Testis (tissue), 3 donors: ENCODE results near the gene HPS5. TPM values are rescaled to one million over a fixed set of nuclear protein-coding genes. Genes with fewer than 3 reads are reported as not detected.
"Not testable (repeated sequence)": the region's sequence is repeated elsewhere in the genome, so short reads cannot be mapped to it uniquely, and the experiment has no call there.

Experiments
- DNase-seq: peaks from one replicate; pipeline ENCODE4 v3.0.0-alpha.2; 2019
- H3K27ac ChIP-seq, 2 donors: fragments of 200-600 bp; sonication (generic); one replicate each; pipeline ENCODE4 v1.5.1; 2019
- H3K27me3 ChIP-seq: fragments of 200-600 bp; sonication (generic); one replicate; pipeline ENCODE4 v1.5.1; 2019
- H3K36me3 ChIP-seq: fragments of 200-600 bp; sonication (generic); one replicate; pipeline ENCODE4 v1.5.1; 2017; ENCODE audit warnings: low read depth; ENCODE audit errors: missing control alignments
- H3K4me1 ChIP-seq: fragments of 200-600 bp; sonication (generic); one replicate; pipeline ENCODE4 v1.5.1; 2019
- H3K4me3 ChIP-seq, 2 donors: fragments of 200-600 bp; sonication (generic); one replicate each; pipeline ENCODE4 v1.5.1; 2017 to 2019
- H3K9me3 ChIP-seq: fragments of 200-600 bp; sonication (generic); one replicate; pipeline ENCODE4 v1.5.1; 2017
- CTCF ChIP-seq, 3 experiments: fragments of 450-650 bp in 2 of 3; fragments of 200-600 bp in 1 of 3; sonication (generic) in 1 of 3; IDR thresholded peaks; one replicate each; pipeline ENCODE4 v1.5.1; 2016 to 2019; ENCODE audit warnings: antibody characterized with exemption in 3 of 3, mild to moderate bottlenecking in 2 of 3, moderate library complexity in 1 of 3
- POLR2A ChIP-seq: fragments of 450-650 bp; IDR thresholded peaks from one replicate; pipeline ENCODE4 v1.6.1; 2017; ENCODE audit warnings: antibody characterized with exemption, mild to moderate bottlenecking, moderate library complexity
- WGBS, 2 donors: methylation state at CpG; one replicate each; pipeline ENCODE4 v1.1.5; 2018; 5-methylcytosine and 5-hydroxymethylcytosine counted together
- intact Hi-C: fragments of 100-400 bp; cut with DNase I; formaldehyde crosslinking; loops from one replicate; pipeline ENCODE4 v1.15.1; 2023; ENCODE audit warnings: low total_unique reads
- polyA plus RNA-seq: library from polyadenylated mRNA; stranded (reverse); fragments of 350-450 nt; fragmentation: Illumina TruSeq; extraction: RNeasy Lipid Tissue Mini Kit (QIAGEN cat#74804); gene quantifications from one replicate; pipeline ENCODE4 v1.2.3, GENCODE V29; 2014; ENCODE audit warnings: low read depth, low replicate concordance; ENCODE audit not compliant: insufficient read depth
- total RNA-seq, 2 donors: library from RNA; depleted of rRNA; stranded (reverse); fragments of >200 nt; gene quantifications; one replicate each; pipeline ENCODE4 v1.2.3, GENCODE V29; 2016

HPS5 gene
- total and polyA plus RNA-seq, 3 donors from 2014 or later, result 44.0 to 111 (median 97.7) TPM

- 67 to 84% methylated on average over 5 to 7 of the region's 8 CpGs for WGBS, 2 donors
- no peak for TF ChIP-seq POLR2A
- TF ChIP-seq CTCF (IDR thresholded peaks at IDR 0.05), result no peak
- H3K4me1 ChIP-seq, result no peaks in the 10 kb centered on the region
- H3K9me3 ChIP-seq, result no peaks in the 10 kb centered on the region
- H3K36me3 ChIP-seq, result no peaks in the 10 kb centered on the region
- H3K27ac ChIP-seq, result no peak within 1 kb of the TSS
- intact Hi-C loops, result no loop called here
- no peak within 1 kb of the TSS for H3K4me3 ChIP-seq
- H3K27me3 ChIP-seq, result no peaks in the 10 kb centered on the region
- no peak for DNase-seq
Observed at GRCh38 chr11:18265949-18266348, 56.0 kb downstream of the HPS5 start, which contains the start of gene SAA1. Gene SAA1, plus strand, starts transcription at chr11:18266264. Its CDS starts 624 bp downstream, at chr11:18266888.

GRCh38 chr11:18264677-18265555 lies 57.0 kb downstream of the HPS5 start:
- Histone ChIP-seq H3K27me3 (no peaks in the 10 kb centered on the region), H3K4me3 (no peak overlapping the region), H3K4me1 (no peaks in the 10 kb centered on the region), H3K27ac (no peak overlapping the region), H3K9me3 (no peaks in the 10 kb centered on the region), H3K36me3 (no peaks in the 10 kb centered on the region)
- TF ChIP-seq CTCF (IDR thresholded peaks at IDR 0.05) (no peak), POLR2A (no peak)
- WGBS, 2 donors, result 64 to 67% methylated on average over 1 of the region's 1 CpG
- no peak for DNase-seq
- intact Hi-C loops, result no loop called here

DNA sequence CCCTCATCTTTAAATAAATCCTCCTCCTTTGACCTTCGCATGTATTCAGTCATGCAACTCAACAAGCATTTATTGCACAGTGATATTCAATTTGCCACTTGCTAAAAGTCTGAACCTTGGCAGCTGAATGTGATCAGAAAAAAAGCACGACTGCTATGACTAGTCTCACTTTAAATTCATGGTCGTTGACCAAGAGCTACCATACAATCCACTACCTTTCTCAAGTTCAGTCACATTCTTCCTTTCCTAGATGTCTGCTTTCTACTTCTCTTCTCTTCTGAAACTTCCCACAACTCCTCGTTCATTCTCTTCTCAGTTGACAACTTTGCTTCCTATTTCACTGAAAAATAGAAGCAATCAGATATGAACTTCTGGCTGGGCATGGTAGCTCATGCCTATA lies 57.9 kb downstream of the HPS5 start:
- DNase-seq, result no peak
- intact Hi-C loops, result no loop called here
- Histone ChIP-seq H3K27me3 (no peaks in the 10 kb centered on the region), H3K4me1 (no peaks in the 10 kb centered on the region), H3K9me3 (no peaks in the 10 kb centered on the region), H3K27ac (no peak overlapping the region), H3K4me3 (no peak overlapping the region), H3K36me3 (no peaks in the 10 kb centered on the region)
- 77 to 87% methylated on average over 4 of the region's 4 CpGs for WGBS, 2 donors
- TF ChIP-seq POLR2A (no peak), CTCF (IDR thresholded peaks at IDR 0.05) (no peak)

GRCh38 chr11:18262681-18263350 lies 59.1 kb downstream of the HPS5 start:
- intact Hi-C loops, DNase-seq, H3K4me3 ChIP-seq, H3K27ac ChIP-seq, H3K36me3 ChIP-seq, H3K27me3 ChIP-seq, H3K9me3 ChIP-seq, H3K4me1 ChIP-seq: not testable (repeated sequence)
- WGBS, 2 donors, result 70 to 72% methylated on average over 8 of the region's 8 CpGs

GRCh38 chr11:18261721-18262120 lies 60.2 kb downstream of the HPS5 start:
- Histone ChIP-seq H3K4me3 (no peak overlapping the region), H3K4me1 (no peaks in the 10 kb centered on the region), H3K27me3 (no peaks in the 10 kb centered on the region), H3K27ac (no peak overlapping the region), H3K9me3 (no peaks in the 10 kb centered on the region), H3K36me3 (no peaks in the 10 kb centered on the region)
- intact Hi-C loops, result no loop called here
- no peak for DNase-seq
- TF ChIP-seq CTCF (IDR thresholded peaks at IDR 0.05), result no peak
- 92 to 97% methylated on average over 14 of the region's 14 CpGs for WGBS, 2 donors
